Transverse colon (tissue), 4 donors: Measurements from ENCODE around the gene CAPNS2. TPM values are rescaled to one million over a fixed set of nuclear protein-coding genes. Genes with fewer than 3 reads are reported as not detected.

Experiments
- DNase-seq: peaks from one replicate; pipeline ENCODE4 v3.0.0-alpha.2; 2019
- H3K27ac ChIP-seq, 4 donors: fragments of 200-600 bp; sonication (generic); 2 replicates each; pipeline ENCODE4 v1.5.1; 2016 to 2018; ENCODE audit warnings: inconsistent platforms in 4 of 4
- H3K27me3 ChIP-seq: fragments of 200-600 bp; sonication (generic); 2 replicates; pipeline ENCODE4 v1.5.1; 2017; ENCODE audit warnings: inconsistent platforms
- H3K36me3 ChIP-seq, 4 donors: fragments of 200-600 bp; sonication (generic); 2 replicates each; pipeline ENCODE4 v1.5.1; 2017 to 2019; ENCODE audit warnings: inconsistent platforms in 4 of 4
- H3K4me1 ChIP-seq, 4 donors: fragments of 200-600 bp; sonication (generic); 2 replicates each; pipeline ENCODE4 v1.5.1; 2017 to 2020; ENCODE audit warnings: inconsistent platforms in 4 of 4
- H3K4me3 ChIP-seq, 4 donors: fragments of 200-600 bp; sonication (generic); 1 replicate in 1 of 4; 2 replicates in 3 of 4; pipeline versions ENCODE4 v1.5.1 to v1.6.1; 2017 to 2019; ENCODE audit warnings: inconsistent platforms in 4 of 4
- H3K9me3 ChIP-seq, 2 donors: fragments of 200-600 bp; sonication (generic); 2 replicates each; pipeline ENCODE4 v1.5.1; 2017 to 2019; ENCODE audit warnings: inconsistent platforms in 2 of 2
- CTCF ChIP-seq, 5 experiments: fragments of 200-600 bp in 3 of 5; fragments of 450-650 bp in 2 of 5; sonication (generic) in 3 of 5; IDR thresholded peaks; 1 replicate in 2 of 5; 2 replicates in 3 of 5; pipeline ENCODE4 v1.5.1; 2016 to 2017; ENCODE audit warnings: antibody characterized with exemption in 5 of 5, inconsistent platforms in 3 of 5, mild to moderate bottlenecking in 2 of 5, moderate library complexity in 1 of 5
- EP300 ChIP-seq: sonication (generic); formaldehyde crosslinking; IDR thresholded peaks from one replicate; pipeline ENCODE4 v1.6.1; 2017; ENCODE audit warnings: antibody characterized with exemption, low read depth
- POLR2A ChIP-seq: fragments of 450-650 bp; IDR thresholded peaks from one replicate; pipeline ENCODE4 v1.6.1; 2016; ENCODE audit warnings: antibody characterized with exemption, mild to moderate bottlenecking, moderate library complexity
- POLR2AphosphoS5 ChIP-seq, 3 donors: sonication (generic); formaldehyde crosslinking; IDR thresholded peaks; one replicate each; pipeline ENCODE4 v1.6.1; 2016; ENCODE audit warnings: antibody characterized with exemption in 3 of 3
- WGBS, 2 donors: methylation state at CpG; one replicate each; pipeline ENCODE4 v1.1.5; 2018; ENCODE audit warnings: low coverage in 1 of 2; 5-methylcytosine and 5-hydroxymethylcytosine counted together
- in situ Hi-C, 4 donors: fragments of 200-750 bp; cut with MboI; loops; one replicate each; pipeline versions ENCODE4 v1.15.0 to v1.15.1; 2017; ENCODE audit warnings: low sequenced_read_pairs in 3 of 4, low pct_ligation_motif_present in 1 of 4, low pct_unique_long_range_greater_than_20kb in 1 of 4
- intact Hi-C: fragments of 100-400 bp; cut with DNase I; formaldehyde crosslinking; loops from one replicate; pipeline ENCODE4 v1.15.1; 2023; ENCODE audit warnings: low total_unique reads
- total RNA-seq, 4 donors: library from RNA; depleted of rRNA; stranded (reverse); fragments of >200 nt; gene quantifications; one replicate each; pipeline ENCODE4 v1.1.0, GENCODE V29; 2016

CAPNS2 gene
- total RNA-seq, 4 donors from 2014 or later = 0.55 to 0.64 TPM; not detected in 2

- WGBS, 2 donors = 62 to 88% methylated on average over 1 of the region's 1 CpG
Observed at GRCh38 chr16:55575496-55575895, 9.0 kb downstream of the CAPNS2 start.

GRCh38 chr16:55576384-55576783 lies 9.9 kb downstream of the CAPNS2 start:
- in situ Hi-C loops (no loop called here), intact Hi-C loops (no loop called here)
- Histone ChIP-seq H3K4me3 (no peak overlapping the region), H3K4me1 (peaks cover 0 to 12% (median 0%) of the 10 kb centered on the region in 4 donors), H3K9me3 (no peaks in the 10 kb centered on the region), H3K27ac (no peak overlapping the region), H3K36me3 (peaks cover 0 to 7% (median 0%) of the 10 kb centered on the region in 4 donors), H3K27me3 (no peaks in the 10 kb centered on the region)
- WGBS, 2 donors = 90 to 100% methylated on average over 1 to 2 of the region's 2 CpGs
- DNase-seq = no peak
- no peak for TF ChIP-seq POLR2AphosphoS5 (IDR thresholded peaks at IDR 0.05)
- TF ChIP-seq CTCF (IDR thresholded peaks at IDR 0.05) = no peak
- TF ChIP-seq EP300 = no peak
- no peak for TF ChIP-seq POLR2A

More at GRCh38 chr16:55575496-55575895, 9.0 kb downstream of the CAPNS2 start:
- in situ Hi-C loops = no loop called here
- intact Hi-C loops = no loop called here
- Histone ChIP-seq H3K4me3 (no peak overlapping the region), H3K27ac (no peak overlapping the region), H3K4me1 (peaks cover 0 to 12% (median 0%) of the 10 kb centered on the region in 4 donors), H3K36me3 (peaks cover 0 to 7% (median 0%) of the 10 kb centered on the region in 4 donors), H3K9me3 (no peaks in the 10 kb centered on the region), H3K27me3 (no peaks in the 10 kb centered on the region)
- DNase-seq = no peak
- TF ChIP-seq CTCF (IDR thresholded peaks at IDR 0.05) = no peak

- Histone ChIP-seq H3K27me3 (no peaks in the 10 kb centered on the region), H3K4me1 (peaks cover 0 to 12% (median 0%) of the 10 kb centered on the region in 4 donors), H3K36me3 (peaks cover 0 to 7% (median 0%) of the 10 kb centered on the region in 4 donors), H3K4me3 (no peak overlapping the region), H3K9me3 (no peaks in the 10 kb centered on the region), H3K27ac (no peak overlapping the region)
- in situ Hi-C loops = no loop called here
- 72 to 74% methylated on average over 3 of the region's 3 CpGs for WGBS, 2 donors
- TF ChIP-seq POLR2A (no peak), EP300 (no peak), CTCF (IDR thresholded peaks at IDR 0.05) (no peak), POLR2AphosphoS5 (IDR thresholded peaks at IDR 0.05) (no peak)
- no peak for DNase-seq
- intact Hi-C loops = no loop called here
Observed at GRCh38 chr16:55577887-55578286, 11.4 kb downstream of the CAPNS2 start.

GRCh38 chr16:55585631-55586030 lies 19.1 kb downstream of the CAPNS2 start:
- Histone ChIP-seq H3K4me1 (no peaks in the 10 kb centered on the region), H3K27me3 (peaks cover 6% of the 10 kb centered on the region), H3K36me3 (no peaks in the 10 kb centered on the region), H3K9me3 (no peaks in the 10 kb centered on the region), H3K27ac (no peak overlapping the region), H3K4me3 (no peak overlapping the region)
- in situ Hi-C loops = no loop called here
- intact Hi-C loops = no loop called here
- WGBS, 2 donors = 77 to 100% methylated on average over 2 of the region's 2 CpGs
- DNase-seq = no peak
- TF ChIP-seq EP300 (no peak), POLR2AphosphoS5 (IDR thresholded peaks at IDR 0.05) (no peak), POLR2A (no peak)

GRCh38 chr16:55588799-55589198 lies 22.3 kb downstream of the CAPNS2 start:
- Histone ChIP-seq H3K9me3 (no peaks in the 10 kb centered on the region), H3K36me3 (no peaks in the 10 kb centered on the region), H3K4me3 (no peak overlapping the region), H3K27ac (no peak overlapping the region), H3K4me1 (no peaks in the 10 kb centered on the region), H3K27me3 (peaks cover 22% of the 10 kb centered on the region)
- DNase-seq = no peak
- in situ Hi-C loops = no loop called here
- intact Hi-C loops = no loop called here
- WGBS, 2 donors = 79 to 93% methylated on average over 4 to 6 of the region's 6 CpGs
- no peak for TF ChIP-seq POLR2A
- TF ChIP-seq POLR2AphosphoS5 (IDR thresholded peaks at IDR 0.05) = no peak
- no peak for TF ChIP-seq CTCF (IDR thresholded peaks at IDR 0.05)
- TF ChIP-seq EP300 = no peak
